Osteoblast (primary cell): ENCODE results near the gene DCTN5. TPM values are rescaled to one million over a fixed set of nuclear protein-coding genes. Genes with fewer than 3 reads are reported as not detected.

Source experiments
- DNase-seq: peaks from one replicate; pipeline ENCODE4 v3.0.0; 2011; ENCODE audit warnings: low spot score, mixed read lengths; ENCODE audit not compliant: insufficient read length; ENCODE audit errors: missing footprints
- H2AFZ ChIP-seq: 2 replicates; pipeline ENCODE4 v1.6.0; 2011; ENCODE audit warnings: mild to moderate bottlenecking, low read length
- H3K27ac ChIP-seq: 2 replicates; pipeline ENCODE4 v1.5.1; 2011; ENCODE audit warnings: mild to moderate bottlenecking, low read depth, low read length, moderate library complexity
- H3K27me3 ChIP-seq: 2 replicates; pipeline ENCODE4 v1.6.0; 2012; ENCODE audit warnings: mild to moderate bottlenecking, control low read depth, inconsistent platforms, low read length, moderate library complexity; ENCODE audit not compliant: insufficient read depth
- H3K36me3 ChIP-seq: 2 replicates; pipeline ENCODE4 v1.5.1; 2011; ENCODE audit warnings: mild to moderate bottlenecking, low read length, control low read depth, moderate library complexity; ENCODE audit not compliant: insufficient read depth
- H3K4me1 ChIP-seq: 2 replicates; pipeline ENCODE4 v1.5.1; 2011; ENCODE audit warnings: mild to moderate bottlenecking, low read length, control low read depth, moderate library complexity; ENCODE audit not compliant: insufficient read depth
- H3K4me2 ChIP-seq: 2 replicates; pipeline ENCODE4 v1.6.0; 2011; ENCODE audit warnings: mild to moderate bottlenecking, low read length; ENCODE audit not compliant: insufficient read depth
- H3K4me3 ChIP-seq: fragments of 200-600 bp; sonication (generic); 3 replicates; pipeline ENCODE4 v1.5.1; 2012; ENCODE audit warnings: mild to moderate bottlenecking, low read length, inconsistent platforms; ENCODE audit not compliant: insufficient read depth
- H3K79me2 ChIP-seq: 2 replicates; pipeline ENCODE4 v1.6.0; 2012; ENCODE audit warnings: mild to moderate bottlenecking, low read length, control low read depth, inconsistent platforms; ENCODE audit not compliant: insufficient read depth
- H3K9me3 ChIP-seq: 2 replicates; pipeline ENCODE4 v1.5.1; 2011; ENCODE audit warnings: low read depth, low read length, control low read depth
- H4K20me1 ChIP-seq: 2 replicates; pipeline ENCODE4 v1.6.0; 2012; ENCODE audit warnings: mild to moderate bottlenecking, low read length, control low read depth; ENCODE audit not compliant: insufficient read depth
- total RNA-seq: library from RNA; depleted of rRNA; stranded (reverse); fragments of >200 nt; gene quantifications from 2 replicates; pipeline ENCODE4 v1.2.3, GENCODE V29; 2012
- TF ChIP-seq, protein P1 (sequence below): IDR thresholded peaks from 2 replicates; pipeline ENCODE4 v1.5.1; 2011; ENCODE audit warnings: mild to moderate bottlenecking, low read depth, low read length, moderate library complexity; ENCODE audit errors: extremely low read depth

DCTN5 gene
- total RNA-seq, 1 donor: 35.5 TPM

DNA sequence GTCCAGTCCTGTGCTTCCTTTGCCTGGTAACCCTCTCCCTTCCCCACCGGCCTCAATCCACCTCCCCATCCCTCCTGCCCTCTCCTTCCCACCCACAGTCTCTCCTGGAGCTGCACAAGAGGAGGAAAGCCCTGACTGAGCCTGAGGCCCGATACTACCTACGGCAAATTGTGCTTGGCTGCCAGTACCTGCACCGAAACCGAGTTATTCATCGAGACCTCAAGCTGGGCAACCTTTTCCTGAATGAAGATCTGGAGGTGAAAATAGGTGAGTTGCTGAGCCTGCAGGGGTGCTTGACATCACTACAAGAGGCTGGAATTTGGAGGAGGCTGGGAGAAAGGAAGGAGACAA lies 38.7 kb downstream of the DCTN5 start:
- H2AFZ ChIP-seq: no peak overlapping the region
- DNase-seq: no peak
- TF ChIP-seq, protein P1, sequence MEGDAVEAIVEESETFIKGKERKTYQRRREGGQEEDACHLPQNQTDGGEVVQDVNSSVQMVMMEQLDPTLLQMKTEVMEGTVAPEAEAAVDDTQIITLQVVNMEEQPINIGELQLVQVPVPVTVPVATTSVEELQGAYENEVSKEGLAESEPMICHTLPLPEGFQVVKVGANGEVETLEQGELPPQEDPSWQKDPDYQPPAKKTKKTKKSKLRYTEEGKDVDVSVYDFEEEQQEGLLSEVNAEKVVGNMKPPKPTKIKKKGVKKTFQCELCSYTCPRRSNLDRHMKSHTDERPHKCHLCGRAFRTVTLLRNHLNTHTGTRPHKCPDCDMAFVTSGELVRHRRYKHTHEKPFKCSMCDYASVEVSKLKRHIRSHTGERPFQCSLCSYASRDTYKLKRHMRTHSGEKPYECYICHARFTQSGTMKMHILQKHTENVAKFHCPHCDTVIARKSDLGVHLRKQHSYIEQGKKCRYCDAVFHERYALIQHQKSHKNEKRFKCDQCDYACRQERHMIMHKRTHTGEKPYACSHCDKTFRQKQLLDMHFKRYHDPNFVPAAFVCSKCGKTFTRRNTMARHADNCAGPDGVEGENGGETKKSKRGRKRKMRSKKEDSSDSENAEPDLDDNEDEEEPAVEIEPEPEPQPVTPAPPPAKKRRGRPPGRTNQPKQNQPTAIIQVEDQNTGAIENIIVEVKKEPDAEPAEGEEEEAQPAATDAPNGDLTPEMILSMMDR: no peak
- peak overlapping the region; percentile 75 for H3K4me3 ChIP-seq
- H3K4me2 ChIP-seq: peak overlapping the region; percentile 85
- H3K4me1 ChIP-seq: peaks cover 42% of the 10 kb centered on the region
- H3K27me3 ChIP-seq: no peaks in the 10 kb centered on the region
- H3K36me3 ChIP-seq: peaks cover 42% of the 10 kb centered on the region
- H3K27ac ChIP-seq: peak overlapping the region; percentile 87
- H4K20me1 ChIP-seq: peaks cover 27% of the 10 kb centered on the region
- no peaks in the 10 kb centered on the region for H3K9me3 ChIP-seq
- H3K79me2 ChIP-seq: peaks cover 50% of the 10 kb centered on the region

DNA sequence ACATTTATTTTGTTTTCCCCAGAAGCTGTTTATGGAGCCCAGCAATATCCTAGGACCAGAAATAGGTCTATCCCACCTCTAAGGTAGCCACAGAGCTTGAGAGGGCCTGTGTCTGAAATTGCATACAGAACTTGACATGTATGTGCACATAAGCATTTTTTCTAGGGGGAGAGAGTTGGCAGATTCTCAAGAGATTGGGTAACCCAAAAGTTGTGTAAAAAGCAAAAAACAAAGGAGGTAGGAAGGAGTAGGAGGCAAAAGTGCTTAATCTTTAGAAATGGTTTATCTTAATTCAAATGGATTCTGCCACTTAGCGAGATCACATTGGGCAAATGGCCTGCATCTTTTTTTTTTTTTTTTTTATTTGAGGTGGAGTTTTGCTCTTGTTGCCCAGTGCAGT lies 40.9 kb downstream of the DCTN5 start:
- H3K36me3 ChIP-seq: peaks cover 63% of the 10 kb centered on the region

DNA sequence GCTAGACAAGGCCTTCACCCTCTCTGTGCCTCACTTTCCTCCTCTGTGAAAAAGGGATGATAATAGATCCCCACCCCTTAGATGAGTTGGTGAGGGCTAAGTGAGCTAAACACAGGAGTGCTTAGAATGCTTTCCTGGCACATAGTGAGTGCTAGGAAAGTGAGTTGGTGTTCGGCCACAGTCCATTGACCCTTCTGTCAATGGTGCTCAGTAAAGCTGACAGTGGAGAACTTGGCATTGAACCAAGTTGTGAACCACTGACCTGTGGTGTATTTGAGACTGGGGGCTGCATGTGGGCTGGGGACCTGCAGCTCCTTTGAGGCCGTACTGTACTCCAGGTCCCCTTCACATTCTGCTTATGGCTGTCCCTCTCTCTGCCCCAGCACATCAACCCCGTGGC lies 42.2 kb downstream of the DCTN5 start:
- peaks cover 26% of the 10 kb centered on the region for H3K4me1 ChIP-seq
- no peaks in the 10 kb centered on the region for H3K27me3 ChIP-seq
- H3K4me3 ChIP-seq: no peak overlapping the region
- H3K79me2 ChIP-seq: peaks cover 52% of the 10 kb centered on the region
- H3K4me2 ChIP-seq: no peak overlapping the region
- H3K9me3 ChIP-seq: no peaks in the 10 kb centered on the region
- no peak overlapping the region for H3K27ac ChIP-seq
- H2AFZ ChIP-seq: no peak overlapping the region
- H3K36me3 ChIP-seq: peaks cover 76% of the 10 kb centered on the region
- TF ChIP-seq, protein P1: no peak
- DNase-seq: peak; percentile 17
- peaks cover 19% of the 10 kb centered on the region for H4K20me1 ChIP-seq

More for the DNA sequence above, 40.9 kb downstream of the DCTN5 start:
- no peaks in the 10 kb centered on the region for H3K27me3 ChIP-seq
- H3K4me2 ChIP-seq: no peak overlapping the region
- DNase-seq: no peak
- peaks cover 19% of the 10 kb centered on the region for H4K20me1 ChIP-seq
- H2AFZ ChIP-seq: no peak overlapping the region
- TF ChIP-seq, protein P1: no peak
- H3K79me2 ChIP-seq: peaks cover 52% of the 10 kb centered on the region
- H3K9me3 ChIP-seq: no peaks in the 10 kb centered on the region
- no peak overlapping the region for H3K27ac ChIP-seq
- peaks cover 34% of the 10 kb centered on the region for H3K4me1 ChIP-seq
- H3K4me3 ChIP-seq: no peak overlapping the region

DNA sequence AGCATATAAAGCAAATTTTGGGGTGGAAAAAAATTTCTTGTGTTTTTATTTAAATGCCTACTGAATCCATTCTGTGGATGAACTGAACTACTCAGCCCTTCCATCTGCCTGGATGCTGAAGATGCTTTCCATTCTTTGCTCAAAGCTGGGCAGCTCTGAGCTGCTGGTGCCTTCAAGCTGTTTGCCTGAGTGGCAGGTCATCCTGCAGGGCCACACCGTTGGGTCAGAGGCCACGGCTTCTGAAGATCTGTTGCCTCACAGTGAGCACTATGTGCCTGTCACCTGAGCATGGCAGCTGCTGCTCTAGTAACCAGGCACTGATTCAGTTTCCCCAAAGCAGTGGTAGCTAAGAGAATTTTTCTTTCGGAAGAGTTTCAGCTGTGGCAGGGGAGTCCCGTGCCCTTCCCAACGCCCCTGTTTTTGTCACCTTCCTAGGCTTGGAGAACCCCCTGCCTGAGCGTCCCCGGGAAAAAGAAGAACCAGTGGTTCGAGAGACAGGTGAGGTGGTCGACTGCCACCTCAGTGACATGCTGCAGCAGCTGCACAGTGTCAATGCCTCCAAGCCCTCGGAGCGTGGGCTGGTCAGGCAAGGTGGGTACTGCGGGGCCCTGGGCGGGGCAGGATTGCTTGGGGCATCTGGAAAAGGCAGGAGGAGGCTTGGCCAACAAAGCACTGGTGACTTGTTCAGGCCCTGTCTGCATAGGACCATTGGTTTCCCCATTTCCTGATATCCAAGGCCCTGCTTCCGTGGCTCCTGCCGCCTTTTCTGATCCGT lies 46.0 kb downstream of the DCTN5 start:
- H3K27me3 ChIP-seq: no peaks in the 10 kb centered on the region
- TF ChIP-seq, protein P1: no peak
- DNase-seq: peak; percentile 34
- no peak overlapping the region for H2AFZ ChIP-seq
- no peaks in the 10 kb centered on the region for H4K20me1 ChIP-seq
- H3K4me1 ChIP-seq: no peaks in the 10 kb centered on the region
- no peaks in the 10 kb centered on the region for H3K9me3 ChIP-seq
- no peak overlapping the region for H3K4me2 ChIP-seq
- peaks cover 17% of the 10 kb centered on the region for H3K79me2 ChIP-seq
- H3K27ac ChIP-seq: no peak overlapping the region
- peaks cover 75% of the 10 kb centered on the region for H3K36me3 ChIP-seq
- H3K4me3 ChIP-seq: no peak overlapping the region
